ENCODE data around the gene PIH1D1.

PIH1D1 gene

GRCh38 chr19:49479975-49480628 lies 28.5 kb upstream of the PIH1D1 start:
- H3K4me3 ChIP-seq (ENCODE audit: low read depth, low read length), result no peak overlapping the region
- TF ChIP-seq, protein P1, sequence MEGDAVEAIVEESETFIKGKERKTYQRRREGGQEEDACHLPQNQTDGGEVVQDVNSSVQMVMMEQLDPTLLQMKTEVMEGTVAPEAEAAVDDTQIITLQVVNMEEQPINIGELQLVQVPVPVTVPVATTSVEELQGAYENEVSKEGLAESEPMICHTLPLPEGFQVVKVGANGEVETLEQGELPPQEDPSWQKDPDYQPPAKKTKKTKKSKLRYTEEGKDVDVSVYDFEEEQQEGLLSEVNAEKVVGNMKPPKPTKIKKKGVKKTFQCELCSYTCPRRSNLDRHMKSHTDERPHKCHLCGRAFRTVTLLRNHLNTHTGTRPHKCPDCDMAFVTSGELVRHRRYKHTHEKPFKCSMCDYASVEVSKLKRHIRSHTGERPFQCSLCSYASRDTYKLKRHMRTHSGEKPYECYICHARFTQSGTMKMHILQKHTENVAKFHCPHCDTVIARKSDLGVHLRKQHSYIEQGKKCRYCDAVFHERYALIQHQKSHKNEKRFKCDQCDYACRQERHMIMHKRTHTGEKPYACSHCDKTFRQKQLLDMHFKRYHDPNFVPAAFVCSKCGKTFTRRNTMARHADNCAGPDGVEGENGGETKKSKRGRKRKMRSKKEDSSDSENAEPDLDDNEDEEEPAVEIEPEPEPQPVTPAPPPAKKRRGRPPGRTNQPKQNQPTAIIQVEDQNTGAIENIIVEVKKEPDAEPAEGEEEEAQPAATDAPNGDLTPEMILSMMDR (IDR thresholded peaks at IDR 0.05; ENCODE audit: borderline replicate concordance, insufficient read depth, low read depth, low read length), result no peak

DNA sequence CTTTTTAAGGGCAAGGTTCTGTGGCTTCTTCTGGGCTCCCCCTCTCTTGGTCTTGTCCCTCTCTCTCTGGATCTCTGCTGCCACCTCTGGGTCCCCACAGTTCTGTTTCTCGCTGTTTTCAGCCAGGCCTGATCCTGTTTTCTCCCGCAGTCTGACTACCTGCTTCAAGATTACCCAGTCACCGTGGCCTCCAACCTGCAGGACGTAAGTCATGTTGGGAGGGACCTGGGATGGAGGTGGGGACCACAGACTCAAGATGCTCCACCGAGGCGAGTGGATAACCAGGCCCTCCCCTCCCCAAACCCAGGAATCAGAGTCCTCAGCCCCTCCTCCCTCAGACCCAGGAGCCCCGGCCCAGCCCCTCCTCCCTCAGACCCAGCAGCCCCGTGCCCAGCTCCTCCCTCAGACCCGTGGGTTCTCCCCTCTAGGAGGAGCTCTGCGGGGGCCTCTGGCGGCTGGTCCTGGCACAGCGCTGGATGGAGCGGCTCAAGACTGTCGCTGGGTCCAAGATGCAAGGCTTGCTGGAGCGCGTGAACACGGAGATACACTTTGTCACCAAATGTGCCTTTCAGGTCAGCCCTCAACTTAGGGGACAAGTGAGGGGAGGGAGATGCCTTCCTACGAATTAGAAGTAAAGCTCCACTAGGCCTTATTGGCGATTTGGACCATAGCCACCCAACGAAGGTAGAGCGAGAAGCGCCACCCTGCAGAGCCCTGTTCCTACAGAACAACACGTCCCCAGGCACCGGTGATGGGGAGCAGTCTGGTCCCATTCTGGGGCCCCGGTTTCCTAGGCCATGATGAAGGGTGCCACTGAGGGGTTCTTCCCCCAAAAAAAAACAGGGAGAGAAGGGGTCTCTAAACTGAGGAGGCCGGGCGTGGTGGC lies 24.6 kb upstream of the PIH1D1 start:
- no peak overlapping the region for H3K4me3 ChIP-seq (ENCODE audit: low read depth, low read length)
- TF ChIP-seq, protein P1 (IDR thresholded peaks at IDR 0.05; ENCODE audit: borderline replicate concordance, insufficient read depth, low read depth, low read length), result peak; percentile 55; the same call in 1 of the 2 replicates

DNA sequence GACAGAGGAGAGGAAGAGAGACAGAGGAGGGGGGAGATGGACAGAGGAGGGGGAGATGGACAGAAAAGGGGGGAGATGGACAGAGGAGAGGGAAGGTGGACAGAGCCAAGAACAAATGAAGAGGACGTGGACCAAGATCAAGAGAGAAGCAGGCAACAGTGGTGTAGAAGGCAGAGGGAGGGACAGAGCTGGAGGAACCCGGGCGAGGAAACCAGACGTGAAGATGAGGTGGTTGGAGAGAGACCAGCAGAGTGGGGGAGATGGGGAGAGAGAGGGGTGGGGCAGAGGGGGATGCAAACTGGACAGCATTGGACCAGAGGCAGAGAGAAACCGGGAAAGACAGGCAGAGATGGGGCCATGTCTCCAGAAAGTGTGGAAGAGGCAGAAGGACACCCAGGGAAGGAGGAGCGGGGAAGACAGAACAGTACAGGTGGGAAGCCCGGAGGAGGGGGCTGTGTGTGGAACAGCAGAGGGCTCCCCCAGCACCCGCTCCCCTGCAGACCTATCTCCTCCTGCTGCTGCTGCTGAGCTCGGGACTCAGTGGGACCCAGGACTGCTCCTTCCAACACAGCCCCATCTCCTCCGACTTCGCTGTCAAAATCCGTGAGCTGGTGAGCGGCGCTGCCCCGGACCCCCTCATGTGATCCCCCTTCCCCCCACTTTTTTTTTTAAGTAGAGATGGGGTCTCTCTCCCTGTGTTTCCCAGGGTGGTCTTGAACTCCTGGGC lies 23.7 kb upstream of the PIH1D1 start:
- no peak overlapping the region for H3K4me3 ChIP-seq (ENCODE audit: low read depth, low read length)
- TF ChIP-seq, protein P1 (IDR thresholded peaks at IDR 0.05; ENCODE audit: borderline replicate concordance, insufficient read depth, low read depth, low read length), result no peak

GRCh38 chr19:49474542-49474924 lies 22.9 kb upstream of the PIH1D1 start:
- TF ChIP-seq, protein P1 (IDR thresholded peaks at IDR 0.05; ENCODE audit: borderline replicate concordance, insufficient read depth, low read depth, low read length), result no peak
- H3K4me3 ChIP-seq (ENCODE audit: low read depth, low read length), result peak overlapping the region; percentile 47

GRCh38 chr19:49473868-49474541 lies 22.4 kb upstream of the PIH1D1 start, which contains the start of gene FLT3LG:
Gene FLT3LG, plus strand, starts transcription at chr19:49474215. Its CDS starts 425 bp downstream, at chr19:49474640.
- TF ChIP-seq, protein P1 (IDR thresholded peaks at IDR 0.05; ENCODE audit: borderline replicate concordance, insufficient read depth, low read depth, low read length), result peak; percentile 97
- H3K4me3 ChIP-seq (ENCODE audit: low read depth, low read length), result peak within 1 kb of the TSS; percentile 47

DNA sequence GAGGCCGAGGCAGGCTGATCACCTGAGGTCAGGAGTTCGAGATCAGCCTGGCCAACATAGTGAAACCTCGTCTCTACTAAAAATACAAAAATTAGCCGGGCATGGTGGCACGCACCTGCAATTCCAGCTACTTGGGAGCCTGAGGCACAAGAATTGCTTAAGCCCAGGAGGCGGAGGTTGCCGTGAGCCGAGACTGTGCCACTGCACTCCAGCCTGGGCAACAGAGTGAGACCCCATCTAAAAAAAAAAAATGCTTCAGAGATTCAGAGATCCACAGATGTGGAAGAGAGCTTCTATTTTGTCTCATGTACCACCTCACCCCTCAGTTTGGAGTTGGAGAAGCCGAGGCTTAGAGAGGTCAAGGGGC lies 21.9 kb upstream of the PIH1D1 start:
- peak overlapping the region; percentile 47 for H3K4me3 ChIP-seq (ENCODE audit: low read depth, low read length)

DNA sequence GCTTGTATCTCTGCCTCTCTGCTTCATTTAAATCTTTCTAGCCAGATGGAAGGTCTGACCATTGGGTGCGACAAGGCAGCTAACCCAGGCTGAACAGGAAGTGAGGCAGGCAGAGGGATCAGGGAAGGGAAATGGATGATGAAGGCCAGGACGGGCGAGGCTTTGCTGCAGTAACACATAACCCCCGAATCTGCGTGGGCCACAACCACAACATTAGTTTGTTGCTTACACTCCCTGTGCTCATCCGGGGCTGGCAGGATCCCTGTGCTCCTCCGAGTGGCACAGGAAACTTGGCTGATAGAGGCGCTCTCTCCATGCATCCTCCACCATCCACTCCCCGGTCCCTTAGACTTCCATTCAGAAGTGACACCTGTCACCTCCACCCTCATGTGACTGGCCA lies 21.3 kb upstream of the PIH1D1 start:
- H3K4me3 ChIP-seq (ENCODE audit: low read depth, low read length), result no peak overlapping the region
- TF ChIP-seq, protein P1 (IDR thresholded peaks at IDR 0.05; ENCODE audit: borderline replicate concordance, insufficient read depth, low read depth, low read length), result no peak

Data from GM12875 (cell line).